Activated naive CD4-positive, alpha-beta T cell (primary cell): ENCODE results near the gene EHMT2.
"Not testable (repeated sequence)": the region's sequence is repeated elsewhere in the genome, so short reads cannot be mapped to it uniquely, and the experiment has no call there.

Experiments used
- DNase-seq, 4 experiments: peaks; one replicate each; lab custom pipeline; 2025; lab: John Stamatoyannopoulos, UW

Gene EHMT2

DNA sequence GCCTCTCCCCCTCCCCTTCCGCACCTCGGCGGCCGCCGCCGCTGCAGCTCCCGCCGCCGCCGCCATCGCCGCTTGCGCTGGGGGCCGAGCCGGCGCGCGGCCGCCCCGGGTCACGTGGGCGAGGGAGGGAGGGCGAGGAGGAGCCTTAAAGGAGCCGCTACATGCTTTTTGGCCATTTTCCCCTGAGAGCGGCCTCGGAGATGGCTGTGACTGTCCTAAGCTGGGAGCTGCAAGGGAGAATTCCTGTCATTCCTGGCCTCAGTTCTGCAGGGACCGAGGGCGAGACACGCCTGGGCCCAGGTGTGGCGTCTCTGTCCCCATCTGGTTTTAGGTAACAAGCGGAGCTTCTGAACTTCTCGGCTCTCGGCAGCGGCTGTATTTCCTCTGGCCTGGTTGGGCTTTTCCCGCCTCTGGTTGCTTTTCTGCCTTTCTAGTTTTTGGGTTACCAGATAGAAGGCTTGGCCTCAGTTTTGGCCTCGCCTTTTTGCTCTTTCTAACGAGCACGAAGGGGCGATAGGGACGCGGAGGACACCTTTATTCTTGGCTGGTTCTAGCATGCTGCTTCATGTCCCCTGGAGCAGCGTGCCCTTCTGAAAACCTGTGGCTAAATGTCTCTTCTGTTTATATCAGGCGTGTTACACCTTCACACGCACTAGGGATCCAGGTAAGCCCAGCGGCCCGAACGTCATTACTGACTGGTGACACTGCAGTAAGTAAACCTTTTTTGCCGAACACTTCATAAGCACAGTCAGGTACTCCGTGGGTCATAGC lies at the start of gene EHMT2:
Gene EHMT2 (minus strand): TSS at position 87 of the 771 bp plus-strand sequence. CDS start 21 bp downstream, at position 66.
- peak; percentile 61 to 83 (median 68) for DNase-seq

DNA sequence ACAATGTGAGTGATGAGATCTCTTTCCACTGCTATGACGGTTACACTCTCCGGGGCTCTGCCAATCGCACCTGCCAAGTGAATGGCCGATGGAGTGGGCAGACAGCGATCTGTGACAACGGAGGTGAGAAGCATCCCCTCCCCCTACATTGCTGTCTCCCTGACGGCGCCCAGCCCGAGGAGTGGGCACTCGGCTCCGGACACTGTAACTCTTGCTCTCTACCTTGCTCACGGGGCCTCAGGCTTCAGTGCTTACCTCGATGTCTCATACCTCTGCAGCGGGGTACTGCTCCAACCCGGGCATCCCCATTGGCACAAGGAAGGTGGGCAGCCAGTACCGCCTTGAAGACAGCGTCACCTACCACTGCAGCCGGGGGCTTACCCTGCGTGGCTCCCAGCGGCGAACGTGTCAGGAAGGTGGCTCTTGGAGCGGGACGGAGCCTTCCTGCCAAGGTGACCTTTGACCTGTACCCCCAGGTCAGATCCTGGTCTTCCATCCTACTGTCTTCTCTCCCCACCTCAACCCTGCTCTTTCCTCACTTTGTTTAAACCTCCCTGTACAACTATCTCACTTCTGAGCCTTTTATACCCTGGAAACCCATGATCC lies 49.7 kb upstream of the EHMT2 start:
- no peak for DNase-seq

DNA sequence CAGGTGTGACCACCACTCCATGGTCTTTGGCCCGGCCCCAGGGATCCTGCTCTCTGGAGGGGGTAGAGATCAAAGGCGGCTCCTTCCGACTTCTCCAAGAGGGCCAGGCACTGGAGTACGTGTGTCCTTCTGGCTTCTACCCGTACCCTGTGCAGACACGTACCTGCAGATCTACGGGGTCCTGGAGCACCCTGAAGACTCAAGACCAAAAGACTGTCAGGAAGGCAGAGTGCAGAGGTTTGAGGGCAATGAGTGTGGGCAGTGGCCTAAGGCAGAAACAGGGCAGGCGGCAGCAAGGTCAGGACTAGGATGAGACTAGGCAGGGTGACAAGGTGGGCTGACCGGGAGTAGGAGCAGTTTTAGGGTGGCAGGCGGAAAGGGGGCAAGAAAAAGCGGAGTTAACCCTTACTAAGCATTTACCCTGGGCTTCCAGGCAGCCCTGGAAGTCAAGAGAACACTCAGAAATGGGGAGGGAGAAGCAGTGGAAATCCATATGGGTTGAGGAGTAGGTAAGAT lies 48.9 kb upstream of the EHMT2 start:
- DNase-seq = no peak

DNA sequence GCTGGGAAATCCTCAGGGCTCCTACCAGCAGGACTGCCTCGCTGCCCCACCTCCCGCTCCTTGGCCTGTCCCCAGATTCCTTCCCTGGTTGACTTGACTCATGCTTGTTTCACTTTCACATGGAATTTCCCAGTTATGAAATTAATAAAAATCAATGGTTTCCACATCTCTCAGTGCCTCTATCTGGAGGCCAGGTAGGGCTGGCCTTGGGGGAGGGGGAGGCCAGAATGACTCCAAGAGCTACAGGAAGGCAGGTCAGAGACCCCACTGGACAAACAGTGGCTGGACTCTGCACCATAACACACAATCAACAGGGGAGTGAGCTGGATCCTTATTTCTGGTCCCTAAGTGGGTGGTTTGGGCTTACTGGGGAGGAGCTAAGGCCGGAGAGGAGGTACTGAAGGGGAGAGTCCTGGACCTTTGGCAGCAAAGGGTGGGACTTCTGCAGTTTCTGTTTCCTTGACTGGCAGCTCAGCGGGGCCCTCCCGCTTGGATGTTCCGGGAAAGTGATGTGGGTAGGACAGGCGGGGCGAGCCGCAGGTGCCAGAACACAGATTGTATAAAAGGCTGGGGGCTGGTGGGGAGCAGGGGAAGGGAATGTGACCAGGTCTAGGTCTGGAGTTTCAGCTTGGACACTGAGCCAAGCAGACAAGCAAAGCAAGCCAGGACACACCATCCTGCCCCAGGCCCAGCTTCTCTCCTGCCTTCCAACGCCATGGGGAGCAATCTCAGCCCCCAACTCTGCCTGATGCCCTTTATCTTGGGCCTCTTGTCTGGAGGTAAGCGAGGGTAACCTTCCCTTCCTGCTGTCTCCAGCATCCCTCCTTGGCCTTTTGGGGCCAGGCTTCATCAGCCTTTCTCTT lies 48.2 kb upstream of the EHMT2 start, which contains the start of gene CFB:
Gene CFB (plus strand): TSS at position 589 of the 863 bp plus-strand sequence. CDS start 127 bp downstream, at position 716.
- no peak for DNase-seq

DNA sequence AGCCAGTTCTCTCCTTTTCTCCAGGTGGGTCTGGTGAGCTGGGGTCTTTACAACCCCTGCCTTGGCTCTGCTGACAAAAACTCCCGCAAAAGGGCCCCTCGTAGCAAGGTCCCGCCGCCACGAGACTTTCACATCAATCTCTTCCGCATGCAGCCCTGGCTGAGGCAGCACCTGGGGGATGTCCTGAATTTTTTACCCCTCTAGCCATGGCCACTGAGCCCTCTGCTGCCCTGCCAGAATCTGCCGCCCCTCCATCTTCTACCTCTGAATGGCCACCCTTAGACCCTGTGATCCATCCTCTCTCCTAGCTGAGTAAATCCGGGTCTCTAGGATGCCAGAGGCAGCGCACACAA lies 47.6 kb upstream of the EHMT2 start:
- no peak for DNase-seq

DNA sequence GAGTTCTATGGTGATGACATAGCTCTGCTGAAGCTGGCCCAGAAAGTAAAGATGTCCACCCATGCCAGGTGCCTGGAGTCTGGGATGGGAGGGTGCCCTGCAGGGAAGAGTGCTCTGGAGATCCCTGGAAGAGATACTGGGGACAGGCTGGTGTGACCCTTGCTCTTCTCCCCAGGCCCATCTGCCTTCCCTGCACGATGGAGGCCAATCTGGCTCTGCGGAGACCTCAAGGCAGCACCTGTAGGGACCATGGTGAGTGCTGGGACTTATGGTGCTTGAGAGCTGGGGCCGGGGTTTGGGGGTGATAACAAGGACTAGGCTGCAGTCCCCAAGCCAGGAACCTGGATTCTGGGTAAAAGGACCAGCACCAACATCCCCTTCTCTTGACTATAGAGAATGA lies 46.2 kb upstream of the EHMT2 start:
- DNase-seq = no peak

DNA sequence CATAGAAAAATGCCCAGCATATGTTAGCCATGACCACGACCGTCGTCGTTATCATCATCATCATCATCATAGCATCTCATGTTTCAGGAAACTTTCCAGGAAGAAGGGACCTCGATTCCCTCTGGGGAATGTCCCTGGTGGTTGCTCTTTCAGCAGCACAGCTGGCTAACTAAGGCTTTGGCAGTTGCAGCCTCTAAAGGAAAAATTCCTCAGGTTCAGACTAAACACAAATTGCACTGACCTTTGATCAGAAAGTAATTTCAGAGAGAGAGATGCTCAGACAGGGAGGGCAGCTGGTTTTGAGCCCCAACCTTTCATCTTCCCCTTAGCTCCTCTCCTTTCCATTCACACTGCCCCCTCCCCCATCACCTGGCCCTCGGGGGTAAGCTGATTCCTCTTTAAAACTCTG lies 42.8 kb upstream of the EHMT2 start:
- DNase-seq = no peak

DNA sequence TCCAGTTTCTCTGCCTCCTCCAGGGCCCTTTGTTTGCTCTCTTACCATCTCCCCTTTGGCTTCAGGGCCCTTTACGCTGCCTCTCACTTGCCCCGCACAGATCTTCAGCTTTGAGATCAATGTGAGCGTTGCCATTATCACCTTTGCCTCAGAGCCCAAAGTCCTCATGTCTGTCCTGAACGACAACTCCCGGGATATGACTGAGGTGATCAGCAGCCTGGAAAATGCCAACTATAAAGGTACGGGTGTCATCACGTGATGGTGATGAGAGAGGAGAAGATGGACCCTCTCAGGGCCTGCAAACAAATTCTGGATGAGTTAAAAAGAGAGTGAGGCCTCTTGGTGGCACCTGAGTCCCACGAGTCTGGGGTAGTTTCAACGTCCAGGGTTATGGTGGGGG lies 38.3 kb upstream of the EHMT2 start:
- no peak for DNase-seq

DNA sequence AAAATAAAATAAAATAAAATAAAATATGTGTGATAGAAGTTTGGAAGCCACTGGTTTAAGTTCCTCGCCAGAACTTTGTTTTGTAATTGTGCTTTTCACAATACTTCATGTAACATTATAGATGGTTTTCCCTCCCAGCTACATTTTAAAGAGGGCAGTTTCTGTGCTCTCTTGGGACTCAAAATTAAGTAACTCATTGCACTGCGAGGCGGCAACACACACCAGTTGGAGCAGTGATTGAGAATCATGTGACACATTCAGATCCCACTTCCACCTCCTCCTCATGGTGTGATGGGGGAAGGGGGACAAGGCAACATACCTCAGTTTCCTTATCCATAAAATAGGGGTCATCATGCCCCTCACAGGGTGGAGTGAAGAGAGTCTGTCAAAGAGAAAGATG lies 37.5 kb upstream of the EHMT2 start:
- no peak for DNase-seq

DNA sequence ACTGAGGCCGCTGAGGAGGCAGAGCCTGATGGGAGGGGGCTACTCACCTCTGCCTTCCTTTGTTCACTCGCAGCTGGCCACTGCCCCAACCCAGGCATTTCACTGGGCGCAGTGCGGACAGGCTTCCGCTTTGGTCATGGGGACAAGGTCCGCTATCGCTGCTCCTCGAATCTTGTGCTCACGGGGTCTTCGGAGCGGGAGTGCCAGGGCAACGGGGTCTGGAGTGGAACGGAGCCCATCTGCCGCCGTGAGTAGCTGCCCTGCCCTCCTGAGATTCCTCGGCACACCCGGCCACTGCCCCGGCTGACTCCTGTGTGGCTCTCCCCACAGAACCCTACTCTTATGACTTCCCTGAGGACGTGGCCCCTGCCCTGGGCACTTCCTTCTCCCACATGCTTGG lies 36.0 kb upstream of the EHMT2 start:
- no peak for DNase-seq

DNA sequence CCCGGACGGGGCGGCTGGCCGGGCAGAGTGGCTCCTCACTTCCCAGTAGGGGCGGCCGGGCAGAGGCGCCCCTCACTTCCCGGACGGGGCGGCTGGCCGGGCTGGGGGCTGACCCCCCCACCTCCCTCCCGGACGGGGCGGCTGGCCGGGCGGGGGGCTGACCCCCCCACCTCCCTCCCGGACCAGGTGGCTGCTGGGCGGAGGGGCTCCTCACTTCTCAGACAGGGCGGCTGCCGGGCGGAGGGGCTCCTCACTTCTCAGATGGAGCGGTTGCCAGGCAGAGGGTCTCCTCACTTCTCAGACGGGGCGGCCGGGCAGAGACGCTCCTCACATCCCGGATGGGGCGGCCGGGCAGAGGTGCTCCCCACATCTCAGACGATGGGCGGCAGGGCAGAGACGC lies 34.6 kb upstream of the EHMT2 start:
- not testable (repeated sequence) for DNase-seq

DNA sequence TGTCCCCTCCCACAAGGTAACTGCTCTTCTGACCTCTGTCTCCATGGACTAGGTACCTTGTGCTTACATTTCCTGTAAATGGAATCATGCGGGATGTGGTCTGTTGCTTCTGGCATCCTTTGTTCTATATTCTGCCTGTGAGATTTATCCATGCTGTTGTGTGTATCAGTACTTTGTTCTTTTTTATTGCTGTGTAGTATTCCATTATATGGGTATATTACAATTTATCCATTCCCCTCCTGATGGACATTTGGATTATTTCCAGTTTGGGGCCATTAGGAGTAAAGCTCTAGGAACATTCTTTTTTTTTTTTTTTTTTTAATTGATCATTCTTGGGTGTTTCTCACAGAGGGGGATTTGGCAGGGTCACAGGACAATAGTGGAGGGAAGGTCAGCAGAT lies 33.5 kb upstream of the EHMT2 start:
- no peak for DNase-seq

DNA sequence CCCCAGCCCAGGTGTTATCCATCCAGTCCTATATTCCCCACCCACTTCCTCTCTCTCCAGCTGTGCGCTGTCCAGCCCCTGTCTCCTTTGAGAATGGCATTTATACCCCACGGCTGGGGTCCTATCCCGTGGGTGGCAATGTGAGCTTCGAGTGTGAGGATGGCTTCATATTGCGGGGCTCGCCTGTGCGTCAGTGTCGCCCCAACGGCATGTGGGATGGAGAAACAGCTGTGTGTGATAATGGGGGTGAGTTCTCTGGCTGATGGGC lies 31.1 kb upstream of the EHMT2 start:
- DNase-seq = no peak

DNA sequence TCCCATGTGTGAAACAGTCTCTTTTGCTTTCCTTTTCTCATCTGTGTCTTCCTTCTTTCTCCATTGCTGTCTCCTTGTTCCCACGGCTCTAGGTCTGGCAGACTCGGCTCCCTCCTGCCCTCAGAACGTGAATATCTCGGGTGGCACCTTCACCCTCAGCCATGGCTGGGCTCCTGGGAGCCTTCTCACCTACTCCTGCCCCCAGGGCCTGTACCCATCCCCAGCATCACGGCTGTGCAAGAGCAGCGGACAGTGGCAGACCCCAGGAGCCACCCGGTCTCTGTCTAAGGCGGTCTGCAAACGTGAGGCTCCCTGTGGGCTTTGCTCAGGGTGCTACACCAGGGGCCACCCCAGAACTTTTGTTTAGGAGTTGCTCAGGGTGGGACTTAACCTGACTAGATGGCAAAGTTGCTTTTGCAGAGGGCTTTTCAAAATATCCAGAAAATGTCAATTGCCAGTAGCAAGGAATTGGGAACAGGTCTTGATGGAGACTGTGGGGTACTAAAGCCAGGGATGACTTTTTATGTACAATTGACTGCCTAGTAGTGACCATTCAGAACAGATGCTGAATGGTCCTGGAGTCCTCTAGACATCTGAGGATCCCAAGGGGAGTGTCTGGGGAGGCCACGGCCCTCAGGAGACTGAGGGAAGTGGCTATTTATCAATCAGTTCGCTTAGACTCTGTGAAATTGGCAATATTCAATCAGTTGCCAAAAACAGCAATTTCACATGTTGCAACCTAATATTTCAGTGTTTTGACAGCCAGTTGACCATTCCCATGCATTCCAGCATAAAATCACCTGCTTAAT lies 30.6 kb upstream of the EHMT2 start:
- no peak for DNase-seq

DNA sequence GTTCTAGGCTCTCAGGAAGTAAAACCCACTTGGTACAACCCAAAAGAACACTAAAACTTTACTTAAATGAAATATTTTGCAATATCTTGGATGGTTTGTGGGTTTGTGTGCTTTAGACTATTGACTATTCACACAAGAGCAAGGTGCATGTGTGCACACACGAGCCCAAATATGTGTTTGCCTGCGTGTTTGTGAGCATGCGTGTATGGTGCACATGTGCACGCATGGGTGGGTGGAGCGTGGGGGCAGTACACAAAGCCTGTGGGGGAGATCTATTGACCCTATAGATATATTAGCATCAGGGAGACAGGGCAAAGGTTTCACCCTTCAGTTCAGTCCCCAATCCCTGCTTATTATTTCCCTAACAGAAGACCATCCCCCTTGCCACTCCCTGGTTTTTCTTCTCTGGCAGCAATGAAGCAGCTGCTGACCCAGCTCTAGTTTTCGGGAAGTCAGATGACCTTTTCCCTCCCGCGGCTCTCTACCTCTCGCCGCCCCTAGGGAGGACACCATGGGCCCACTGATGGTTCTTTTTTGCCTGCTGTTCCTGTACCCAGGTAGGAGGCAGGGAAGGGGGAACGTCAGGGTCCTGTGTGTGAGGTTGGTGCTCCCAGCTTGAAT lies 29.9 kb upstream of the EHMT2 start, which contains the start of gene C2:
Gene C2 (plus strand): TSS at position 476 of the 621 bp plus-strand sequence. CDS start 36 bp downstream, at position 512.
- DNase-seq = no peak

DNA sequence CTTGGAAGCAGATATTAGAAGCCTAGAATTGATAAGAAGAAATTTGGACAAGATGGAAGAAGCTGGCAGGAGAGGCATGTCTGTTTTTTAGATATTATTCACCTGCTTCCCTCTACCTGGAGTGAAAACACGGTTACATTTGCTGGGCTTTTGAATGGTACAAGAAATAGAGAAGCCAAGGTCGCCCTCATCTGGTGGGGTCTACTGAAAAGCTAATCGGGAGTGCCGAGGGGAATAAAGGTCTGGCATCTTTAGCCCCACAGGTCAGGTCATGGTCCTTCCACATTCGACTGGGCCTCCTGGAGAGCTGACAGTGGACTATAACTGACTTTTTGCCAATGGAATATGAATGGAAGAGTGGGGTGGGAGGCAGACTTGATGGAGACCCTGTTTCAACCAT lies 25.4 kb upstream of the EHMT2 start:
- no peak for DNase-seq

DNA sequence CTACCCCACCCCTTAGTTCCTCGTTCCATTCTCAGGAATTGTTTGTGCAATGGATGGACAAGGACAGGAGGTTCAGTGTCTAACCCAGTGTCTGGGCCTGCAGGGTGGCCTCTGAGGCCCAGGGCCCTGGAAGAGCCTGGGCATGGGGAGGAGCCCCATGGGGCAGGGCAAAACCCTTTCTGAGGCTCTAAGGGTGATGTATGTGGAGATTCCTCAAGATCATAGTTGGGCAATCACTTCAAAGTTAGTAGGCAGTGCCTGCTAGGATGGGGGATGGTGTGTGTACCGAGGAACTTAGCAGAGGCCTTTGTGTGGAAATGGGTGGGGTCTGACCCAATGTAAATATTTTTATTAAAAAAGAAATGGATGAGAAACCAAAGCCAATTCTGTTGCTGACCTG lies 23.3 kb upstream of the EHMT2 start:
- DNase-seq = no peak

DNA sequence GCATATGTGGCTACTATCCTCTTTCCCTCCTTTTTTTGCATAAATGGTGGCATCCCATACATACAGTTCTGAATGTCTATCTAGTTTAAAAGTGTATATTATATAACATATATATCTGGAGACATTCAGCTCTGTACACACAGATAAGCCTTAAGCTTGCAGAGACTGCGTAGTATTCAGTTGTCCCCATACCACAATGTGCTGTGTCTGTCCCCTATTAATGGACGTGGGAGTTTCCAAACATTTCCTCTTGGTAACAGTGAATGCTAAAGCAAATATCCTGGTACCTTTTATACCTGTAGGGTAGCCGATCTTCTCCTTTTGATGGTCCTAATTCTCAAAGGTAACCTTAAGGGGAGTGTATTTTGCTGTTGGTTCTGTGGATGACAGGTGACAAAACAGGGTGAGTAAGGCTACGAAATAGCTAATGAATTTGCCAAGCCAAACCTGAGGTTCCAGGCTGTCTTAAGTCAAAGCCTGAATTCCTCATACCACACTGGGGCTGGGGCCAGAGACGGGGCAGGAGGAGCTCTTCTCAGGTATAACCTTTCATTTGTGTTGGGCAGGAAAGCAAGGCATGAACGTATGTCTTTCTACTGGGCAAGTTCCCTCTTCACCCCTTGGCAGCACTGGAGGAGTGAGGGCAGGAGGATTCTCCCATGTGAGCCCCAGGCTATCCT lies 22.3 kb upstream of the EHMT2 start:
- DNase-seq = no peak

DNA sequence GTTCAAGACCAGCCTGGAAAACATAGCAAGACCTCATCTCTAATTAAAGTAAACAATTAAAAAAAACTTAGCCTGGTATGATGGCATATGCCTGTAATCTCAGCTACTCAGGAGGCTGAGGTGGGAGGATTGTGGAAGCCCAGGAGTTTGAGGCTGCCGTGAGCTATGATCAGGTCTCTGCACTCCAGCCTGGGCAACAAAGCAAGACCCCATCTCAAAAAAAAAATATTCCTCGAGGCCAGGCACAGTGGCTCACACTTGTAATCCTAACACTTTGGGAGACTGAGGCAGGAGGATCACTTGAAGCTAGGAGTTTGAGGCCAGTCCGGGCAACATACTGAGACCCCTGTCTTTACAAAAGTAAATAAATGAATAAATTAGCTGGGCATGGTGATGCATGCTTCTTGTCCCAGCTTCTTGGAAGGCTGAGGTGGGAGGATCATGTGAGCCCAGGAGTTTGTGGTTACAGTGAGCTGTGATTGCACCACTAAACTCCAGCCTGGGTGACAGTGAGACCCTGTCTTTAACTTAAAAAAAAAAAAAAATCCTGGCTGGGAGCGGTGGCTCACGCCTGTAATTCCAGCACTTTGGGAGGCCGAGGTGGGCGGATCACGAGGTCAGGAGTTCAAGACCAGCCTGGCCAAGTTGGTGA lies 20.7 kb upstream of the EHMT2 start:
- DNase-seq = no peak

DNA sequence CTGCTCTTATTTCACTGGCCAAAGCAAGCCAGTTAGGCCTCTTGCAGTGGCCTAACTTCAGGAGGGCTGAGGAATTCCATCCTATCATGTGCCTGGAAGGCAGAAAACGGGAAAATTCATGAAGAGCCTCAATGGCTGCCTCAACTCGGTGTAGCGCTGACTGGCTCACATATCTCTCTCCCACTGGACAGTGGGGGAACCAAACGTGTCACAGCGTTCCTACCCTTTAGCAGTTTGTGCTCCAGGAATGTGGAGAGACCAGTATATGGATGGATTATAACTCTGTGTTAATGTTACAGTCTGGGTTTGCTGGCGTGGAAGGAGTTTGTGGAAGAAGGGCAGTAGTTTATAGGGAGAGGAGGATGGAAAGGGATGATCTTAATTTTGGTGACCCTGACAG lies 18.3 kb upstream of the EHMT2 start:
- DNase-seq = no peak
